SK-N-SH (cell line): ENCODE results near the gene PPM1L. TPM values are rescaled to one million over a fixed set of nuclear protein-coding genes. Genes with fewer than 3 reads are reported as not detected.

ENCODE experiments used
- CTCF ChIA-PET: fragments of 300-600, 350-600 bp; formaldehyde crosslinking; extraction: SDS; loops from one replicate; lab custom pipeline; 2021; lab: Yijun Ruan, JAX
- POLR2A ChIA-PET: fragments of 350-600 bp; sonication (Branson Sonifier 250); formaldehyde crosslinking; extraction: SDS; loops from one replicate; lab custom pipeline; 2020; ENCODE audit warnings: antibody characterized with exemption, inconsistent platforms; lab: Yijun Ruan, JAX
- DNase-seq: peaks from one replicate; pipeline ENCODE4 v3.0.0; 2012
- H2AFZ ChIP-seq: fragments of 200-600 bp; sonication (generic); 2 replicates; pipeline ENCODE4 v1.8.1; 2016; ENCODE audit warnings: antibody characterized with exemption, mild to moderate bottlenecking, low read depth
- H3F3A ChIP-seq: fragments of 200-600 bp; sonication (generic); replicated peaks from 2 replicates; pipeline ENCODE3; 2016; ENCODE audit warnings: antibody characterized with exemption, mild to moderate bottlenecking; ENCODE audit not compliant: insufficient read depth
- H3K27ac ChIP-seq, 2 experiments: fragments of 200-500 bp in 1 of 2; fragments of 200-600 bp in 1 of 2; sonication (Bioruptor generic) in 1 of 2; sonication (generic), shearing (Covaris generic) in 1 of 2; 2 replicates each; pipeline versions ENCODE4 v1.5.1 to v1.6.1; 2014 to 2016; ENCODE audit warnings: low read depth in 2 of 2, inconsistent platforms in 1 of 2, low read length in 1 of 2, mild to moderate bottlenecking in 1 of 2, mixed read lengths in 1 of 2
- H3K27me3 ChIP-seq: fragments of 200-600 bp; sonication (generic), shearing (Covaris generic); 2 replicates; pipeline ENCODE4 v1.6.1; 2016; ENCODE audit warnings: mixed run types; ENCODE audit not compliant: insufficient read depth
- H3K36me3 ChIP-seq, 2 experiments: fragments of 200-500 bp in 1 of 2; fragments of 200-600 bp in 1 of 2; sonication (Bioruptor generic) in 1 of 2; sonication (generic) in 1 of 2; replicated peaks in 1 of 2; 2 replicates each; pipeline versions ENCODE3 to v1.5.1; 2014 to 2016; ENCODE audit warnings: low read length in 1 of 2, mild to moderate bottlenecking in 1 of 2; ENCODE audit not compliant: insufficient read depth in 2 of 2, control insufficient read depth in 1 of 2
- H3K4me1 ChIP-seq, 2 experiments: fragments of 200-500 bp in 1 of 2; fragments of 200-600 bp in 1 of 2; sonication (Bioruptor generic) in 1 of 2; sonication (generic), shearing (Covaris generic) in 1 of 2; 2 replicates each; pipeline versions ENCODE4 v1.5.1 to v1.6.1; 2014 to 2016; ENCODE audit warnings: low read depth in 1 of 2, low read length in 1 of 2, mixed run types in 1 of 2; ENCODE audit not compliant: insufficient read depth in 2 of 2, control insufficient read depth in 1 of 2
- H3K4me2 ChIP-seq: fragments of 200-600 bp; sonication (generic), shearing (Covaris generic); 2 replicates; pipeline ENCODE4 v1.6.1; 2017; ENCODE audit warnings: mixed run types
- H3K4me3 ChIP-seq, 2 experiments: fragments of 200-500 bp in 1 of 2; fragments of 200-600 bp in 1 of 2; sonication (Bioruptor generic) in 1 of 2; sonication (generic), shearing (Covaris generic) in 1 of 2; 2 replicates each; pipeline versions ENCODE4 v1.5.1 to v1.8.1; 2014 to 2016; ENCODE audit warnings: low read depth in 2 of 2, inconsistent platforms in 1 of 2, low read length in 1 of 2, mild to moderate bottlenecking in 1 of 2, mixed read lengths in 1 of 2, moderate library complexity in 1 of 2
- H3K79me2 ChIP-seq: fragments of 200-600 bp; sonication (generic); 2 replicates; pipeline ENCODE4 v1.8.1; 2017; ENCODE audit warnings: mild to moderate bottlenecking; ENCODE audit not compliant: insufficient read depth
- H3K9ac ChIP-seq: fragments of 200-600 bp; sonication (generic); 2 replicates; pipeline ENCODE4 v1.6.1; 2017; ENCODE audit warnings: mixed run types
- H3K9me2 ChIP-seq: fragments of 200-600 bp; sonication (generic); 2 replicates; pipeline ENCODE4 v1.6.1; 2017; ENCODE audit warnings: mixed run types
- H3K9me3 ChIP-seq: fragments of 200-600 bp; sonication (generic); 2 replicates; pipeline ENCODE4 v1.6.1; 2017; ENCODE audit warnings: mixed run types, mild to moderate bottlenecking, moderate library complexity
- H4K20me1 ChIP-seq: fragments of 200-600 bp; sonication (generic); 2 replicates; pipeline ENCODE4 v1.6.1; 2017; ENCODE audit warnings: mild to moderate bottlenecking, mixed run types; ENCODE audit not compliant: insufficient read depth
- ELF1 ChIP-seq: IDR thresholded peaks from 2 replicates; pipeline ENCODE4 v1.4.0; 2012
- EP300 ChIP-seq, 2 experiments: IDR thresholded peaks; 2 replicates each; pipeline versions ENCODE4 v1.4.0 to v1.6.1; 2012; ENCODE audit warnings: borderline replicate concordance in 1 of 2, low read depth in 1 of 2, low read length in 1 of 2
- FOXM1 ChIP-seq: IDR thresholded peaks from 2 replicates; pipeline ENCODE4 v1.4.0; 2012; ENCODE audit warnings: low read depth, mild to moderate bottlenecking
- GABPA ChIP-seq: IDR thresholded peaks from 2 replicates; pipeline ENCODE4 v1.4.0; 2012; ENCODE audit warnings: low read depth, mild to moderate bottlenecking
- IRF3 ChIP-seq: fragments of 150-350 bp; IDR thresholded peaks from 2 replicates; pipeline ENCODE4 v1.6.1; 2016; ENCODE audit warnings: mild to moderate bottlenecking, low read depth, low read length
- MEF2A ChIP-seq: IDR thresholded peaks from 2 replicates; pipeline ENCODE4 v1.4.0; 2012; ENCODE audit warnings: low read depth, borderline replicate concordance
- NFIC ChIP-seq: IDR thresholded peaks from 2 replicates; pipeline ENCODE4 v1.4.0; 2012; ENCODE audit warnings: borderline replicate concordance
- NRF1 ChIP-seq: IDR thresholded peaks from 2 replicates; pipeline ENCODE4 v1.6.1; 2012; ENCODE audit warnings: low read depth, mild to moderate bottlenecking, low read length
- POLR2AphosphoS5 ChIP-seq: IDR thresholded peaks from 2 replicates; pipeline ENCODE4 v1.6.1; 2012; ENCODE audit warnings: low read depth, low read length
- RCOR1 ChIP-seq: fragments of 150-350 bp; IDR thresholded peaks from 2 replicates; pipeline ENCODE4 v1.6.1; 2017; ENCODE audit warnings: antibody characterized with exemption, low read length
- REST ChIP-seq: IDR thresholded peaks from 2 replicates; pipeline ENCODE4 v1.6.1; 2012; ENCODE audit warnings: mild to moderate bottlenecking, low read depth, low read length, moderate library complexity
- SMC3 ChIP-seq: IDR thresholded peaks from 2 replicates; pipeline ENCODE4 v1.6.1; 2012; ENCODE audit warnings: low read depth, low read length, improper control_type of control experiment
- TCF12 ChIP-seq: IDR thresholded peaks from 2 replicates; pipeline ENCODE4 v1.4.0; 2012
- TEAD4 ChIP-seq: IDR thresholded peaks from 2 replicates; pipeline ENCODE4 v1.4.0; 2012; ENCODE audit warnings: mild to moderate bottlenecking, borderline replicate concordance; ENCODE audit not compliant: insufficient read depth
- YY1 ChIP-seq: IDR thresholded peaks from 2 replicates; pipeline ENCODE4 v1.4.0; 2012; ENCODE audit warnings: low read depth, mild to moderate bottlenecking
- ZBTB33 ChIP-seq: IDR thresholded peaks from 2 replicates; pipeline ENCODE4 v1.4.0; 2012; ENCODE audit warnings: low read depth, borderline replicate concordance
- WGBS: methylation state at CpG from one replicate; pipeline ENCODE4 v1.1.6; 2017; ENCODE audit warnings: low lambda C conversion rate; 5-methylcytosine and 5-hydroxymethylcytosine counted together
- polyA plus RNA-seq, 3 experiments: library from polyadenylated mRNA; depleted of rRNA; stranded (reverse); fragments of >200 nt; gene quantifications; 2 replicates each; pipeline ENCODE4 v1.2.3, GENCODE V29; 2012
- TF ChIP-seq, protein P1 (sequence below): IDR thresholded peaks from 2 replicates; pipeline ENCODE4; 2012
- TF ChIP-seq, protein P2 (sequence below): IDR thresholded peaks from 2 replicates; pipeline ENCODE4 v1.4.0; 2012; ENCODE audit warnings: low read depth
- TF ChIP-seq, protein P3 (sequence below): IDR thresholded peaks from 2 replicates; pipeline ENCODE4 v1.4.0; 2012; ENCODE audit warnings: low read depth, borderline replicate concordance

PPM1L gene
- polyA plus RNA-seq, 1 of the 3 experiments (the other 2 are of a cell fraction), result 0.16 TPM

GRCh38 chr3:160811237-160811548 is 55.2 kb downstream of the PPM1L start:
- Histone ChIP-seq H3K36me3 (no peaks in the 10 kb centered on the region), H3K9ac (no peak overlapping the region), H3K79me2 (no peaks in the 10 kb centered on the region), H3K9me2 (no peaks in the 10 kb centered on the region)
- TF ChIP-seq, protein P1, sequence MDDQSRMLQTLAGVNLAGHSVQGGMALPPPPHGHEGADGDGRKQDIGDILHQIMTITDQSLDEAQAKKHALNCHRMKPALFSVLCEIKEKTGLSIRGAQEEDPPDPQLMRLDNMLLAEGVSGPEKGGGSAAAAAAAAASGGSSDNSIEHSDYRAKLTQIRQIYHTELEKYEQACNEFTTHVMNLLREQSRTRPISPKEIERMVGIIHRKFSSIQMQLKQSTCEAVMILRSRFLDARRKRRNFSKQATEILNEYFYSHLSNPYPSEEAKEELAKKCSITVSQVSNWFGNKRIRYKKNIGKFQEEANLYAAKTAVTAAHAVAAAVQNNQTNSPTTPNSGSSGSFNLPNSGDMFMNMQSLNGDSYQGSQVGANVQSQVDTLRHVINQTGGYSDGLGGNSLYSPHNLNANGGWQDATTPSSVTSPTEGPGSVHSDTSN, result no peak
- TF ChIP-seq, protein P2, sequence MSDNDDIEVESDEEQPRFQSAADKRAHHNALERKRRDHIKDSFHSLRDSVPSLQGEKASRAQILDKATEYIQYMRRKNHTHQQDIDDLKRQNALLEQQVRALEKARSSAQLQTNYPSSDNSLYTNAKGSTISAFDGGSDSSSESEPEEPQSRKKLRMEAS, result no peak
- TF ChIP-seq, protein P3, sequence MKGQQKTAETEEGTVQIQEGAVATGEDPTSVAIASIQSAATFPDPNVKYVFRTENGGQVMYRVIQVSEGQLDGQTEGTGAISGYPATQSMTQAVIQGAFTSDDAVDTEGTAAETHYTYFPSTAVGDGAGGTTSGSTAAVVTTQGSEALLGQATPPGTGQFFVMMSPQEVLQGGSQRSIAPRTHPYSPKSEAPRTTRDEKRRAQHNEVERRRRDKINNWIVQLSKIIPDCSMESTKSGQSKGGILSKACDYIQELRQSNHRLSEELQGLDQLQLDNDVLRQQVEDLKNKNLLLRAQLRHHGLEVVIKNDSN, result no peak
- TF ChIP-seq ELF1 (no peak), GABPA (no peak), YY1 (no peak), IRF3 (no peak), TCF12 (no peak), ZBTB33 (no peak), EP300 (IDR thresholded peaks at IDR 0.05; ENCODE audit: borderline replicate concordance in 1 of 2, low read depth in 1 of 2, low read length in 1 of 2) (no peak), TEAD4 (no peak), NFIC (no peak), NRF1 (no peak), POLR2AphosphoS5 (no peak), MEF2A (no peak), SMC3 (no peak), RCOR1 (no peak), FOXM1 (no peak), REST (no peak)
- TF ChIP-seq, all 33 proteins: peak for 0
- H3K27ac ChIP-seq, result no peak overlapping the region
- ChIA-PET CTCF (interaction anchor here (0.7 to 1.6 kb wide), 4 partner anchors 10 to 555 kb away, joined by 3 to 5 read pairs (median 4); no protein-coding TSS in a partner anchor), POLR2A (no interaction called here)
- peaks cover 0 to 18% of the 10 kb centered on the region in 2 experiments; a peak in 2 of 4 replicates for H3K4me1 ChIP-seq
- no peaks in the 10 kb centered on the region for H4K20me1 ChIP-seq
- H3F3A ChIP-seq, result no peaks in the 10 kb centered on the region
- H3K4me3 ChIP-seq, result no peak overlapping the region
- H3K4me2 ChIP-seq, result no peak overlapping the region
- H3K27me3 ChIP-seq, result no peaks in the 10 kb centered on the region
- WGBS, result 42% methylated on average over 1 of the region's 1 CpG
- DNase-seq, result no peak
- no peak overlapping the region for H2AFZ ChIP-seq
- H3K9me3 ChIP-seq, result no peaks in the 10 kb centered on the region
